ENCODE data around the gene HOXB13. TPM values are rescaled to one million over a fixed set of nuclear protein-coding genes. Genes with fewer than 3 reads are reported as not detected.

Gene HOXB13
- total and polyA plus RNA-seq, 2 donors (not counting 3 experiments of a cell fraction or from before 2014, with no cell fraction given) = not detected

- DNase-seq (ENCODE audit: low read depth, low spot score) = no peak
- no peak overlapping the region for H3K27ac ChIP-seq (ENCODE audit: insufficient read depth, low read depth, low read length)
- H2AFZ ChIP-seq (ENCODE audit: low read depth, low read length) = no peak overlapping the region
- no peaks in the 10 kb centered on the region for H3K9me1 ChIP-seq (replicated peaks; ENCODE audit: control insufficient read depth, extremely low read depth, insufficient read depth, low read length)
- peaks cover 53 to 54% of the 10 kb centered on the region in 2 experiments for H3K27me3 ChIP-seq (ENCODE audit: control insufficient read depth in 2 of 2, insufficient read depth in 2 of 2, low read length in 2 of 2)
- H3K9me3 ChIP-seq (replicated peaks; ENCODE audit: control insufficient read depth, insufficient read depth, low read length) = no peaks in the 10 kb centered on the region
- H3K4me1 ChIP-seq (ENCODE audit: control insufficient read depth, extremely low read depth, insufficient read depth, low read length) = peaks cover 19% of the 10 kb centered on the region
- no peak for FAIRE-seq
- TF ChIP-seq CTCF (IDR thresholded peaks at IDR 0.05; ENCODE audit: extremely low read depth in 1 of 2, insufficient read depth in 1 of 2, low read depth in 1 of 2, low read length in 2 of 2) = no peak
- no peak for TF ChIP-seq POLR2AphosphoS5 (IDR thresholded peaks at IDR 0.05; ENCODE audit: insufficient read depth, low read depth, low read length)
- TF ChIP-seq EZH2 (IDR thresholded peaks at IDR 0.05; ENCODE audit: borderline replicate concordance, low read depth, low read length, severe bottlenecking) = no peak
- H3K4me3 ChIP-seq (replicated peaks in 1 of 3; ENCODE audit: insufficient read depth in 1 of 3, low read depth in 1 of 3, low read length in 3 of 3) = no peak overlapping the region
- intact Hi-C loops (cut with micrococcal nuclease) (no loop called here), dilution Hi-C loops (cut with MboI; ENCODE audit: extremely low pct_ligation_motif_present, low sequenced_read_pairs) (loop anchor here (25.0 kb wide), 1 partner anchor 93 kb away; no protein-coding TSS in a partner anchor)
- no peaks in the 10 kb centered on the region for H4K20me1 ChIP-seq (replicated peaks; ENCODE audit: control insufficient read depth, extremely low read depth, insufficient read depth, low read length)
- CTCF ChIA-PET = interaction anchor here (0.6 to 2.0 kb wide), 3 partner anchors 9 to 123 kb away, joined by 3 to 5 read pairs (median 3); no protein-coding TSS in a partner anchor
- H3K9ac ChIP-seq (replicated peaks; ENCODE audit: extremely low read depth, insufficient read depth, low read length) = no peak overlapping the region
- H3K36me3 ChIP-seq (ENCODE audit: control insufficient read depth in 2 of 2, extremely low read depth in 1 of 2, insufficient read depth in 2 of 2, low read length in 2 of 2) = no peaks in the 10 kb centered on the region
- no peaks in the 10 kb centered on the region for H3K79me2 ChIP-seq (ENCODE audit: control insufficient read depth, insufficient read depth, low read length)
- no TSS peak for BruUV-seq (replicated peaks)
- POLR2A ChIA-PET = interaction anchor here (0.6 kb wide), 1 partner anchor 111 kb away, joined by 9 read pairs; no protein-coding TSS in a partner anchor
- H3K4me2 ChIP-seq (ENCODE audit: insufficient read depth, low read length) = no peak overlapping the region
Observed at GRCh38 chr17:48755356-48755755, 26.8 kb upstream of the HOXB13 start.

- H3K4me3 ChIP-seq (replicated peaks in 1 of 3; ENCODE audit: insufficient read depth in 1 of 3, low read depth in 1 of 3, low read length in 3 of 3) = no peak overlapping the region
- H3K27me3 ChIP-seq (ENCODE audit: control insufficient read depth in 2 of 2, insufficient read depth in 2 of 2, low read length in 2 of 2) = peaks cover 60% of the 10 kb centered on the region in 2 experiments
- no peaks in the 10 kb centered on the region for H3K79me2 ChIP-seq (ENCODE audit: control insufficient read depth, insufficient read depth, low read length)
- FAIRE-seq = no peak
- H4K20me1 ChIP-seq (replicated peaks; ENCODE audit: control insufficient read depth, extremely low read depth, insufficient read depth, low read length) = no peaks in the 10 kb centered on the region
- peak overlapping the region; percentile 31 for H3K4me2 ChIP-seq (ENCODE audit: insufficient read depth, low read length)
- dilution Hi-C loops (cut with MboI; ENCODE audit: extremely low pct_ligation_motif_present, low sequenced_read_pairs) = loop anchor here (25.0 kb wide), 1 partner anchor 92 kb away; no protein-coding TSS in a partner anchor
- H3K4me1 ChIP-seq (ENCODE audit: control insufficient read depth, extremely low read depth, insufficient read depth, low read length) = peaks cover 21% of the 10 kb centered on the region
- no TSS peak for BruUV-seq (replicated peaks)
- intact Hi-C loops (cut with micrococcal nuclease) = no loop called here
- no peak overlapping the region for H2AFZ ChIP-seq (ENCODE audit: low read depth, low read length)
- no peak overlapping the region for H3K9ac ChIP-seq (replicated peaks; ENCODE audit: extremely low read depth, insufficient read depth, low read length)
- DNase-seq (ENCODE audit: low read depth, low spot score) = no peak
- no peaks in the 10 kb centered on the region for H3K9me3 ChIP-seq (replicated peaks; ENCODE audit: control insufficient read depth, insufficient read depth, low read length)
- H3K9me1 ChIP-seq (replicated peaks; ENCODE audit: control insufficient read depth, extremely low read depth, insufficient read depth, low read length) = no peaks in the 10 kb centered on the region
- H3K36me3 ChIP-seq (ENCODE audit: control insufficient read depth in 2 of 2, extremely low read depth in 1 of 2, insufficient read depth in 2 of 2, low read length in 2 of 2) = no peaks in the 10 kb centered on the region
- TF ChIP-seq EZH2 (IDR thresholded peaks at IDR 0.05; ENCODE audit: borderline replicate concordance, low read depth, low read length, severe bottlenecking) (peak; percentile 81), POLR2A (IDR thresholded peaks at IDR 0.05; ENCODE audit: low read depth, low read length) (no peak)
- ChIA-PET CTCF (interaction anchor here (1.2 kb wide), 1 partner anchor 11 kb away, joined by 3 read pairs; no protein-coding TSS in a partner anchor), POLR2A (no interaction called here)
- no peak overlapping the region for H3K27ac ChIP-seq (ENCODE audit: insufficient read depth, low read depth, low read length)
Observed at GRCh38 chr17:48754500-48755261, 26.1 kb upstream of the HOXB13 start.

Measured in endothelial cell of umbilical vein (primary cell).